Hematopoietic multipotent progenitor cell treated with erythropoietin and hydrocortisone succinate and interleukin-3 and kit ligand, for 6 days (in vitro differentiated cells): ENCODE measurements around the gene NAA80.
A peak's percentile ranks its signal among the peaks of the same experiment; 100 is the strongest.
"Not testable (repeated sequence)": the region's sequence is repeated elsewhere in the genome, so short reads cannot be mapped to it uniquely, and the experiment has no call there.

Experiments
- DNase-seq: peaks from one replicate; pipeline ENCODE4 v3.0.0-alpha.2; 2015

NAA80 gene

DNA sequence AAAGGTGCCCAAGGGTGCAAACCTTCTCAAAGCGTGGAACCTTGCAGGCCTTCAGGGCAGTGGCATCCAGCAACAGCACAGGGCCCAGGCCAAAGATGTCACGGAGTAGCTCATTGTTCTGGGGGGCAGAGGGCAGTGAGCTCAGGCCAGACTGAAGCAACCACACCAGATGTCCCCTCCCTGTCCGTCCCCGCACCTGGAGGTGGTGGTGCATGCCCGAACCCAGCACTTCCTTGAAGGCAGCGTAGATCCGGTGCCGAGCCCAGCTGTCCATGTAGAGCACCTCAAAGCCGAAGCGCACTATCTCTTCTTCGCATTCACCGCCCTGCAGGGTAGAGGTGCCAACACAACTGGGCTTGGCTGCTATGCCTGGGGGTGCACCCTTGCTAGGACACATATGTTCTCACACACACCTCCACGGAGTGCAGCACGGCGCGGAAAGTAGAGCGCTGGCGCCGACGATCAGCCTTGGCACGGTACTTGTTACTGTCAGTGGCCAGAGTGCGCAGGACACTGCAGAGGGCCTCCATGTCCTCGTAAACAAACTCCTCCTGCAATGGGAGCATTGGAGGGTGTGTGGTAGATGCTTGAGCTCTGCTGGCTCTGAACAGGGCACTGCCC lies 10.7 kb downstream of the NAA80 start:
- DNase-seq = no peak

DNA sequence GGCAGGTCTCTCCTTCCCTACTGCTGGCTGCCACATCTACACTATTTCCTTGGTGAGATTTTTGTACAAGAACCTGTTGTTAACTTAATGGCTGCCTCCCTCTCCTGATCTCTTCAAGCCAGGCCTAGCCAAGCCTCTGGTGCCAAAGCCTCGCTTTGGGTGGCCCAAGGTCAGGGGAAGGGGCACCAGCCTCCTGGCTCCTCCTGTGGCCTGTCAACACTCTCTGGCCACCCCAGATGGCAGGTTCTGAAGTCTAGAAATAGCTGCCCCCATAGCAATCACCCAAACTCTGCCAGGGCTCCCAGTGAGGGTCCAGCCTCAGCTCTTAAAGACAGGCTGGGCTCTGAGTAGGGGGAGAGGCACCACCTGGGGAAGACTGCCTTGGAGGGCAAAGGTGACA lies 11.9 kb downstream of the NAA80 start:
- no peak for DNase-seq

DNA sequence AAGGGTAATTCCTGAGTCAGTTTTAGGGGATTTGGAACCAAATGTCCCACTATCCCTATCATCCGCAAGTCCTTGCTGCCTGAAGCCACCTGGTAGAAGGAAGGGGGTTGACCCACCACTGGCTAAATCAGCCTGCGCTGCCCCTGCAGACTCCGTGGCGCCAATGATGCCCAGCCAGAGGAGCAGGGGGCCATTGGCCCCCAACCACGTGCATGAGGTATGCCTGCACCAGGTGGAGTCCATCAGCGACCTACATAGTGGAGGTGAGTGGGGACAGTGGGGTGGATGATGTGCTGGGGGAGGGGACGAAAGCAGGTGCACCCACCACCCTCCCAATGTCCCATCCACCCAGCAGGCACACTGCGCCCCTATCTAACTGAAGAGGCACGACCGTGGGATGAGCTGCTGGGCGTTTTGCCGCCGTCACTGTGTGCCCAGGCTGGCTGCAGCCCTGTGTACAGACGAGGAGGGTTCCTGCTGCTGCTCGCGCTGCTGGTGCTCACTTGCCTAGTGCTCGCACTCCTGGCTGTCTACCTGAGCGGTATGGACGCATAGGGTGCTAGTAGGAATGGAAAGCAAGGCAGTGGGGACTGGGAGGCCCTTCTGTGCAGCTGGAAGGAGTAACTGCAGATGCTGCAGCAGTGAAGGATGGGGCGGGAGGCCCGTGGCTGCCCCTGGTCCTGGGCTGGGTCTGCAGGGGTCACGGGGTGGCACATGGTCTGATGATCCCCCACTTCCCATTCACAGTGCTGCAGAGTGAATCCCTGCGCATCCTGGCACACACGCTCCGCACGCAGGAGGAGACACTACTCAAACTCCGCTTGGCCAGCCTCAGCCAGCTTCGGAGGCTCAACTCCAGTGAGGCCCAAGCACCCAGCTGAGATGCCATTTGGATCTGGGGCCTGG lies 12.6 kb downstream of the NAA80 start:
- DNase-seq = no peak

DNA sequence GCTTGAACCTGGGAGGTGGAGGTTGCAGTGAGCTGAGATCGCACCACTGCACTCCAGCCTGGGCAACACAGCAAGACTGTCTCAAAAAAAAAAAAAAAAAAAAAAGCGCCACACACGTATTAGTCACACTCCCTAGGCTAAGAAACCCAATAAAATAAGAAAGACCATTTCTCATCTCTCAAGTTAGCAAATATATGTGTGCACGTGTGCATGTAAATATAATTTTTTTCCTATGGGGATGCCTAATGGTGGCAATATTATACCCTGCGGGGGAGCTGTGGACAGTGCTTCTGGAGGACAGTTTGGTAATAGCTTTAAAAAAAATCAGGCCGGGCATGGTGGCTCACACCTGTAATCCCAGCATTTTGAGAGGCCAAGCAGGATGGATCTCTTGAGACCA lies 15.1 kb downstream of the NAA80 start:
- DNase-seq = not testable (repeated sequence)

DNA sequence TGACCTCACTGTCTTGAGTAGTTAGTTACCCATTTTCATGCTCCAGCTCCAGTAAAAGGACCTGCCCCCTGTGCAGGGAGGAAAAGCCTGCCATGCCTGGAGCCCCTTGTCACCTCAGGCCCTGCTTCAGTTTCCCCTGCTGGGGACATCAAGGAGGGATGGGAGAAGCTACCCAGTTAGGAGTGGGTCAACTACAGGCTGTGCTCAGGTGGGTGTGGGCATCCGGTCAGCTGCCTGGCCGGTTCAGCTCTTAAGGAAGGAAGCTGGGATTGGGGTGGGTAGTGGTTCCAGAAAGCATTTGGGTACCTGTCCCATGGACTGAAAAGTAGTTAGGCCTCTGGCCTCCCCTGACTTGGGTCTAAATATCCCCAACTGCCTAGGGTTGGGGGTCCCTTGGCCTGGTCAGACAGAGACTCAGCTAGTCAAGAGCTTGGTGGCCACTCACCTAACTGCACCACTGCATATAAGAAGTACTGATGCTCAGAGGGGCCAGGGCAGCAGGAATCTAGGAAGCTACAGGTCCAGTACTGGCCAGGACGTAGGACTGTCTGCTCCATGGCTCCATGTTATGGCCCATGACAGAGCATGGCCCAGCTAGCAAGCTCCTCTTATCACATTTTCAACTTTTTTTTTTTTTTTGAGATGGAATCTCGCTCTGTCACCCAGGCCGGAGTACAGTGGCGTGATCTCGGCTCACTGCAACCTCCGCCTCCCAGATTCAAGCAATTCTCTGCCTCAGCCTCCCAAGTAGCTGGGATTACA lies 19.8 kb downstream of the NAA80 start:
- no peak for DNase-seq

DNA sequence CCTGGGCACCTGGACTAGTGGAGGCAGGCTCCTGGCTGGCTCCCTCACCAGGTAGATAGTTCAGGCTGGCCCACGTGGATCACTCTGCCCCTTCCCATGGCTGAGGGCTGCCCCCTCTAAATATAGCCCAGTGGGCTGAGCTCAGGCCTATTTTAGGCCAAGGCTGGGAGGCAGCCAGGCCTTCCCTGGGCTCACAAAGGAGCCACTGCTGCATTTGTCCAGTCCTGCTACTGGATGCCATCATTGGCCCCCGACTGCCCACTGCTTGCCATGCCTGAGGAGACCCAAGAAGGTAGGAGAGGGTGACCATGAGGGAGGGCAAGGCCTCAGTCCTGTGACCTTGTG lies 20.4 kb downstream of the NAA80 start, which contains the start of gene LSMEM2:
Gene LSMEM2, plus strand, starts transcription at position 208 of the 345 bp plus-strand sequence. Its CDS starts 27 bp downstream, at position 235.
- no peak for DNase-seq

DNA sequence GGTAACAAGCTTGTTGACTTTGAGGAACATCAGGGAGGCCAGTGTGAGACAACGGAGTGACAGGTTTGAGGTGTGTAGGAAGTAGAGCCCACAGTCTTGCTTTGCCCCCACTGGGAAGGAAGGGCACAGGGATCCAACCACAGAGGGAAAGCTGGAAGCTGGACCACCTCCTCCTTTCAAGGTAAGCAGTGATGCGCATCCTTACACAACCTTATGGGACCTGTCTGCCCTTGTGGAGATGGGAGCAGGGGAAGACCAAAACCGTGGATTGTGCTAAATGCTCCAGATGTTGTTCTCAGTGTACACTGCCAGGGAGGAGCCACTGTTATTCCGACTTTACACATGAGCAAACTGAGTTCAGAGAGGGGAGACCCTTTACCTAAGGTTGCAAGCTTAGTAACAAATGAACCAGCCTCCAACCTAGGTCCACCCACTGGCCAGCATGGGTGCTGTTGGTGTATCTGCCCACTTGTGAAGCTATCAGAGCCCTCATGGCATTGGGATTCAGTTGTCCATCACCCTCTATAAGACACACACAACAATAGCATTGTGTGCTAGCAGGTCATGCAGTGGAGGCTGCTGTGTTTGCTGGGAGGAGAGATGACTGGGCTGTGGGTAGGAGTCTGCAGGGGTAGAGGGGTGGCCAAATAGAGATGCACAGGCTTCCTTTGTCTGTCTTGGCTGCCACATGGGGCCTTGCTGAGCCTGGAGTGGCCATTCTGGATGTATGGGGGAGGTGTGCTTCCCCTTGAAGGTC lies 20.9 kb downstream of the NAA80 start:
- no peak for DNase-seq

DNA sequence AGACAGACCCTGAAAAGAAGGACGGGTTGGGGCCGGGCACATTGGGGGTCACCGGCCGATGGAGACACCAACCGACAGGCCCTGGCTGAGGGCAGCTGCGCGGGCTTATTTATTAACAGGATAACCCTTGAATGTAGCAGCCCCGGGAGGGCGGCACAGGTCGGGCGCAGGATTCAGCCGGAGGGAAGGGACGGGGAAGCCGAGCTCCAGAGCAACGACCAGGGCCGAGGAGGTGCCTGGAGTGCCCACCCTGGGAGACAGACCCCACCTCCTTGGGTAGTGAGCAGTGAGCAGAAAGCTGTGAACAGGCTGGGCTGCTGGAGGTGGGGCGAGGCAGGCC lies 22.5 kb downstream of the NAA80 start:
- no peak for DNase-seq

DNA sequence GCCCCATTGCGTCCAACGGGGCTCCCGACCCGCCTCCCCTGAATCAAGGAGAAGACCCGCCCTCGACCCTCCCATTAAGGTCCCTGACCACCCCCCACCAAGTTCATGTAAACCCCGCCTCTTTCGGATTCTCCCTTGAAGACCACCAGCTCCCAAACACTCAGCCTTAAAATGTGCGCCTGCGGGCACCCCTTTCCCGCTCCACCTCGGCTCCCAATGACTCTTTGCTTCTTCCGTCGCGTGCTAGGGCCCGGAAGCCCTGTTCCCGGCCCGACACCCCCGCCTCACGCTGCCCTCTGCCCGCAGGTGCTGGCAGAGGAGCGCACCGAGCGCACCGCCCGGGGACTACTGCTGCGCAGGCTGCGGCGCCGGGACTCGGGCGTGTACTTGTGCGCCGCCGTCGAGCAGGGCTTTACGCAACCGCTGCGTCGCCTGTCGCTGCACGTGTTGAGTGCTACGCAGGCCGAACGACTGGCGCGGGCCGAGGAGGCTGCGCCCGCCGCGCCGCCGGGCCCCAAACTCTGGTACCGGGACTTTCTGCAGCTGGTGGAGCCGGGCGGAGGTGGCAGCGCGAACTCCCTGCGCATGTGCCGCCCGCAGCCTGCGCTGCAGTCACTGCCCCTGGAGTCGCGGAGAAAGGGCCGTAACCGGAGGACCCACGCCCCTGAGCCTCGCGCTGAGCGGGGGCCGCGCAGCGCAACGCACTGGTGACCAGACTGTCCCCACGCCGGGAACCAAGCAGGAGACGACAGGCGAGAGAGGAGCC lies 23.0 kb downstream of the NAA80 start:
- DNase-seq = peak; percentile 61

DNA sequence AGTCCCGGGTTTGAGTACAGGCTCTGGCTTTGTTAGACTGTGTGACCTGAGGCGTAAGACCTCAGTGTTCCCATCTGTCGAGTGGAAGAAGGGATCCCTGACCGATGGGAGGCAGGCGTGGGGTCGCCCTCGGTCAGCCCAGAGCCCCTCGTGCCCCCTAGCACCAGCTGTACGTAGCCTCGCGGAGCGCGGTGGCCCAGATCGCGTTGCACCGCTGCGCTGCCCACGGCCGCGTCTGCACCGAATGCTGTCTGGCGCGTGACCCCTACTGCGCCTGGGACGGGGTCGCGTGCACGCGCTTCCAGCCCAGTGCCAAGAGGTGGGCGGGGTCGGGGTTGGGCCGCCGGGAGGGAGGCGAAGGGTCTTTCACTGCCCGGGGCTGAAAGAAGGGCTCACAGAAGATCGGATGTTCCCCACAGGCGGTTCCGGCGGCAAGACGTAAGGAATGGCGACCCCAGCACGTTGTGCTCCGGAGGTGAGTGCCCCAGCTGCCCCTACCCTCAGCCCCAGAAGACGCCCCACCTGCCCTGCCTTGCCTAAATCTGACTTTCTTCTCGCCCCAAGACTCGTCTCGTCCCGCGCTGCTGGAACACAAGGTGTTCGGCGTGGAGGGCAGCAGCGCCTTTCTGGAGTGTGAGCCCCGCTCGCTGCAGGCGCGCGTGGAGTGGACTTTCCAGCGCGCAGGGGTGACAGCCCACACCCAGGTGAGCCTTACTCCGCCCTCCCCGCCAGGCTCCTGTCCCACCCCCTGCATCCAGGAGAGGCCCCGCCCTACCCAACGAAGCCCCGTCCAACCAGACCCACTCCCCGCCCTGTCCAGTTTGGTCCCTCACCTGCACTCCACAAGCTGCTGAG lies 23.8 kb downstream of the NAA80 start:
- no peak for DNase-seq

DNA sequence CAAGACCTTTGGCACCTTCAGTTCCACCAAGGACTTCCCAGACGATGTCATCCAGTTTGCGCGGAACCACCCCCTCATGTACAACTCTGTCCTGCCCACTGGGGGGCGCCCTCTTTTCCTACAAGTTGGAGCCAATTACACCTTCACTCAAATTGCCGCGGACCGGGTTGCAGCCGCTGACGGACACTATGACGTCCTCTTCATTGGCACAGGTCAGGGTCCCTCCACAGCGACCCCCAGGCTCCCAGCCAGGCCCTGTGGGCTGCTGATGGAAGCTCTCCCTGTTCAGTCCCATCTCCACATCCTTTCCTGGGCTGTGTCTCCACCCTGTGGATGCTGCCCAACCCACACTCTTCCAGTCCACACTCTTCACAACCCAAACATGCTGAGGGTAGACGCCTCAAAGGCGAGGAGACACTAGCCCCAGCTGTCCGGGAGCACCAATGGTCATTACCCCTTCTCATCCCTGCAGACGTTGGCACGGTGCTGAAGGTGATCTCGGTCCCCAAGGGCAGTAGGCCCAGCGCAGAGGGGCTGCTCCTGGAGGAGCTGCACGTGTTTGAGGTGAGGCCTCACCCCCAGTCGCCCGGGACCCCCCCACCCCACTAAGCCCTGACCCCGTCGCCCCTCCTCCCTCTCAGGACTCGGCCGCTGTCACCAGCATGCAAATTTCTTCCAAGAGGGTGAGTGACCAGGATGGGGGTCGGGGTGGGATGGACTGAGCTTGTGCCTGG lies 24.7 kb downstream of the NAA80 start:
- peak; percentile 89 for DNase-seq

DNA sequence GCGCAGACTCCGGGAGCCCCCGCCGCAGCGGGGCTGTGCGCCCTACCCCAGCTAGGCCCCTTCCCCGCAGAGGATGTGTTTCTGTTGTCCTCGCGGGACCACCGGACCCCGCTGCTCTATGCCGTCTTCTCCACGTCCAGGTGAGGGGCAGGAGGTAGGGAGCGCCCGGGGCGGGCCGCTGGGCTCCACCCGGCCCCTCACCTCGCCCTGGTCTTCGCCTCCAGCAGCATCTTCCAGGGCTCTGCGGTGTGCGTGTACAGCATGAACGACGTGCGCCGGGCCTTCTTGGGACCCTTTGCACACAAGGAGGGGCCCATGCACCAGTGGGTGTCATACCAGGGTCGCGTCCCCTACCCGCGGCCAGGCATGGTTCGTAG lies 25.5 kb downstream of the NAA80 start:
- DNase-seq = no peak

DNA sequence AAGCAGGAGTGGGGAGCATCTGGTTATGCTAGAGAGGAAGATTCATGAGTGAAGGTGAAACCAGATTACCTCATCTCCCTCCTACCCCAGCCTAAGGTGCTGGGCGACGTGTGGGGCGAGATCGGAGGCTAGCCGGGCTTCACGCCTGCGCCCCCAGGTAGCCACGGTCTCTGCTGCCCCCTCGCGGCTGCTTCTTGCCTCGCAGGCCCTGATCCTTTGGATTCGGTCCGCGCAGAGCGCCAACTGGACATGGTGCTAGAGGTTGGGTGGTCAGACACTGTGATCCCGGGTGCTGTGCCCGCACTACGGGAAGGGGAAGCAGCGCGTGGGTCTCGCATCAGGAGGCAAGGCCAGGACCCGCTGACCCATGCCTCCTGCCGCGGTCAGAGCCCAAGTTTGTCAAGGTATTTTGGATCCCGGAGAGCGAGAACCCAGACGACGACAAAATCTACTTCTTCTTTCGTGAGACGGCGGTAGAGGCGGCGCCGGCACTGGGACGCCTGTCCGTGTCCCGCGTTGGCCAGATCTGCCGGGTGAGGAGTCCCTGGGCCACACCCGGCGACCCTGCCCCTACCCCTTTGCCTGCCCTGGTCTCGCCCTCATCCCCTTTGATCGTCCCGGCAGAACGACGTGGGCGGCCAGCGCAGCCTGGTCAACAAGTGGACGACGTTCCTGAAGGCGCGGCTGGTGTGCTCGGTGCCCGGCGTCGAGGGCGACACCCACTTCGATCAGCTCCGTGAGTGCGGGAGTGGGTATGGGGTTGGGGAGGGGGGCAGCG lies 26.1 kb downstream of the NAA80 start:
- peak; percentile 88 for DNase-seq

DNA sequence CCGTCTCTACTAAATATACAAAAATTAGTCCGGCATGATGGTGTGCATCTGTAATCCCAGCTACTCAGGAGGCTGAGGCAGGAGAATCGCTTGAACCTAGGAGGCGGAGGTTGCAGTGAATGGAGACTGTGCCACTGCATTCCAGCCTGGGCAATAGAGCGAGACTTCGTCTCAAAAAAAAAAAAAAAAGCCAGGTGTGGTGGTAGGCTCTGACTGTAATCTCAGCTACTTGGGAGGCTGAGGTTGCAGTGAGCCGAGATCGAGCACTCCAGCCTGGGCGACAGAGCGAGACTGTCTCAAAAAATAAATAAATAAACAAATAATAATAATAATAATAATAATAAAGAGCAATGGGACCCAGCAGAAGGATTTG lies 26.7 kb downstream of the NAA80 start:
- not testable (repeated sequence) for DNase-seq

DNA sequence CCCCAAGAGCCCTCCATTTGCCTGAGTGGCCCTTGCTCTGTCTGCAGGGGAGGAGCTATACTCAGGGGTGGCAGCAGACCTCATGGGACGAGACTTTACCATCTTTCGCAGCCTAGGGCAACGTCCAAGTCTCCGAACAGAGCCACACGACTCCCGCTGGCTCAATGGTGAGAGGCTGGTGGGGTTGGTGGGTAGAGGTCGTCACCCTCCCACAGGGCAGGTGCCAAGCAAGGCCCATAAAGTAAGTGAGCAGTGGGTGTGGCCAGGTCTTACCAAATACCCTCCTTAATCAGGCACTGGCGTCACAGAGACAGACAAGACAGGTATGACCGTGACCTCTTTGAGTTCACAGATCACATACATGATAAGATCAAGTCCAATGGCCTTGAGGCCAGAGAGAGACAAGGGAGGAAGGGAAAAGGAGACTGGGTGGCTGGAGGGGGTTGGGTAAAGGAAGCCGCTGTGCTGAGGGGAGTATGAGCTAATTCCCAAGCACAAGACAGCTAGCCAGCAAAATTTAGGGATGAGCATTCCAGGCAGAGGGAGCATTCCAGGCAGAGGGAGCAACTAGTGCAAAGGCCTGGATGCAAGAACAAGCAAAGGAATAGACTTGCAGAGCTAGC lies 27.8 kb downstream of the NAA80 start:
- no peak for DNase-seq

DNA sequence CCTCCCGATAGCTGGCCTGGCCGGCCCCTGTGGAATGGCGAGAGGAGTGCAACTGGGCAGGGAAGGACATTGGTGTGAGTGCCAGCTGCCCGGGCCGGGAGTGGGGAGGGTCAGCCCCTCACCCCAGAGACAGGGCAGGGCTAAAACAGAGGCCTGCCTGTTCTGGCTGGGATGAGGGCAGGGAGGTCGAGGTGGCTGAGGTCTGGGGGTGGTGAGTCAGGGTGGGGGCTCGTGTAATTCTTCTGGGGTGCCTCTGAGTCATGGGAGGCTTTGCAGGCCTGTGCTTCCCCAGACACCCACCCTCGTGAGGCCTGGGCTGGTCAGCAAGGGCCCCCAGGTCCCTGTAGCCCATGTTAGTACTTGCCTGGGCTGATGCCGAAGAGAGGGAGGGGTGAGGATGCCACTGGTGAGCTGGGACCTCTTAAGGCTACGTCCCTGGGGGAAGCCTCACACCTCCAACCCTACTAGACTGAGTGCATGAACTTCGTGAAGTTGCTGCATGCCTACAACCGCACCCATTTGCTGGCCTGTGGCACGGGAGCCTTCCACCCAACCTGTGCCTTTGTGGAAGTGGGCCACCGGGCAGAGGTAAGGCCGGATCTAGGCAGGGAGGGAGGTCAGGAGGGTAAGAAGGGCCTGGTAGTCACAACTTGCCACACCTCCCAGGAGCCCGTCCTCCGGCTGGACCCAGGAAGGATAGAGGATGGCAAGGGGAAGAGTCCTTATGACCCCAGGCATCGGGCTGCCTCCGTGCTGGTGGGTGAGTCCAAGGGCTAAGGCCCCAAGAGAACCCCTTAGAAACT lies 28.6 kb downstream of the NAA80 start:
- DNase-seq = no peak

DNA sequence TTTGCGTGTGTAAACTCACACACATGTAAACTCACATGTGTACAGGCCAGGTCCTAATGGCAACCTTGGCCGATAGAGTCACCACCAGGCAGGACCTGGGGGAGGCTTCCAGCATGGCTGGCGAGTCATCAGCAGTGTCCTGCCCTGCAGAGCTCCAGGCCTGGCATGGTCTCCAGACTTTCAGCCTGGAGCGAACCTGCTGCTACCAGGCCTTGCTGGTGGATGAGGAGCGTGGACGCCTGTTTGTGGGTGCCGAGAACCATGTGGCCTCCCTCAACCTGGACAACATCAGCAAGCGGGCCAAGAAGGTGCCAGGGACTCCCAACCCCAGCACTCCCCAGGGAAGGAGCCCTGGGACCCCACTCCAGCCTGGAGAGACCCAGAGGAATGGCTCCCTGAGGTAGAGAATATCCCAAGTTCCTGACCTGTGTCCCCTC lies 29.2 kb downstream of the NAA80 start:
- no peak for DNase-seq

DNA sequence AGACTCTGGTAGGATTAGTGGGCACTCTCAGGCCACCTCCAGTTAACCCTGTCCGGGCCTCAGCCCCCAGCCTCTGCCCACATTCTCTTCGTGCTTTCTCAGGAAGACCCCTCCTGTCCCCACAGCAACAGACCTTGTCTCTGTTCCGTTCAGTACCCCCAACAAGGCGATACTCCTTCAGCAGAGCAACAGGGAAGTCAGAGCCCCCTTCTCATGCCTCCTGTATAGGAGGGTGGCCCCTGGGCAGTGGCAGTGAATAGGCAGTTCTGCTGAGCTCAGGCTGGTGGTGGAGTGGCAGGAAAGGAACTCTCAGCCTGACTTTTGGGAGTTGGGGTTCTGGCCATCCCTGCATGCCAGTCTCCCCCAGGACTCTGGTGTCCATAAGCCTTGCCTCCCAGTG lies 29.7 kb downstream of the NAA80 start:
- no peak for DNase-seq
